DOHH2 (cell line): ENCODE results near the gene TANC1.

Experiments used
- H3F3A ChIP-seq: fragments of 200-600 bp; sonication (generic), shearing (Covaris generic); 2 replicates; pipeline ENCODE4 v1.6.0; 2016; ENCODE audit warnings: antibody characterized with exemption, mild to moderate bottlenecking; ENCODE audit not compliant: control insufficient read depth, insufficient read depth
- H3K27ac ChIP-seq: fragments of 200-600 bp; sonication (generic); 2 replicates; pipeline ENCODE4 v1.5.1; 2014; ENCODE audit warnings: low read depth, mild to moderate bottlenecking, low read length, moderate library complexity
- H3K27me3 ChIP-seq: fragments of 200-600 bp; sonication (generic); 2 replicates; pipeline ENCODE4 v1.6.1; 2014; ENCODE audit warnings: mild to moderate bottlenecking, low read length, mixed read lengths; ENCODE audit not compliant: control insufficient read depth
- H3K36me3 ChIP-seq: fragments of 200-600 bp; sonication (generic); 2 replicates; pipeline ENCODE4 v1.6.1; 2014; ENCODE audit warnings: mild to moderate bottlenecking, low read length, moderate library complexity, mixed read lengths; ENCODE audit not compliant: control insufficient read depth
- H3K4me1 ChIP-seq: fragments of 200-600 bp; sonication (generic); 2 replicates; pipeline ENCODE4 v1.6.1; 2014; ENCODE audit warnings: mild to moderate bottlenecking, low read length, mixed read lengths; ENCODE audit not compliant: control insufficient read depth
- H3K4me2 ChIP-seq: fragments of 200-600 bp; sonication (generic); 2 replicates; pipeline ENCODE4 v1.6.0; 2014; ENCODE audit warnings: mild to moderate bottlenecking, low read length, moderate library complexity
- H3K4me3 ChIP-seq: fragments of 200-600 bp; sonication (generic); 2 replicates; pipeline ENCODE4 v1.5.1; 2014; ENCODE audit warnings: mild to moderate bottlenecking, low read length, mixed read lengths
- H3K79me2 ChIP-seq: fragments of 200-600 bp; sonication (generic); 2 replicates; pipeline ENCODE4 v1.6.1; 2014; ENCODE audit warnings: mild to moderate bottlenecking, low read length, mixed read lengths; ENCODE audit not compliant: control insufficient read depth
- H3K9me2 ChIP-seq: fragments of 200-600 bp; sonication (generic); replicated peaks from 2 replicates; pipeline ENCODE4 v1.6.1; 2014; ENCODE audit warnings: mild to moderate bottlenecking, low read length, mixed read lengths; ENCODE audit not compliant: control insufficient read depth
- H3K9me3 ChIP-seq: fragments of 200-600 bp; sonication (generic); 2 replicates; pipeline ENCODE4 v1.6.1; 2014; ENCODE audit warnings: antibody characterized with exemption, low read length, mixed read lengths; ENCODE audit not compliant: control insufficient read depth, insufficient read depth
- H4K20me1 ChIP-seq: fragments of 200-600 bp; sonication (generic); 2 replicates; pipeline ENCODE4 v1.6.0; 2014; ENCODE audit warnings: low read depth, mild to moderate bottlenecking, antibody characterized with exemption, low read length, moderate library complexity; ENCODE audit not compliant: control insufficient read depth, insufficient read depth
- CTCF ChIP-seq: fragments of 200-600 bp; sonication (generic); IDR thresholded peaks from one replicate; pipeline ENCODE4 v1.5.1; 2014; ENCODE audit warnings: antibody characterized with exemption, mild to moderate bottlenecking, low read depth, low read length; ENCODE audit not compliant: poor library complexity, severe bottlenecking
- EZH2phosphoT487 ChIP-seq: fragments of 200-600 bp; sonication (generic); IDR thresholded peaks from 2 replicates; pipeline ENCODE4 v1.6.1; 2017; ENCODE audit warnings: borderline replicate concordance, mild to moderate bottlenecking, antibody characterized with exemption, low read length, moderate library complexity, mixed read lengths

TANC1 gene

GRCh38 chr2:159030674-159031380 lies 62.4 kb downstream of the TANC1 start:
- no peak overlapping the region for H3K27ac ChIP-seq
- H3K4me1 ChIP-seq = no peaks in the 10 kb centered on the region
- H3K27me3 ChIP-seq = no peaks in the 10 kb centered on the region; the same call in 1 of the 2 replicates
- no peaks in the 10 kb centered on the region for H3K9me2 ChIP-seq
- no peaks in the 10 kb centered on the region for H3F3A ChIP-seq
- no peaks in the 10 kb centered on the region for H3K9me3 ChIP-seq
- TF ChIP-seq EZH2phosphoT487 (no peak), CTCF (no peak)
- no peak overlapping the region for H3K4me3 ChIP-seq
- H3K4me2 ChIP-seq = no peak overlapping the region
- no peaks in the 10 kb centered on the region for H4K20me1 ChIP-seq
- H3K79me2 ChIP-seq = no peaks in the 10 kb centered on the region
- H3K36me3 ChIP-seq = no peaks in the 10 kb centered on the region

GRCh38 chr2:159032146-159032545 lies 63.7 kb downstream of the TANC1 start:
- Histone ChIP-seq H3K36me3 (no peaks in the 10 kb centered on the region), H3K4me2 (no peak overlapping the region), H3F3A (no peaks in the 10 kb centered on the region), H3K9me2 (no peaks in the 10 kb centered on the region), H3K4me3 (no peak overlapping the region), H4K20me1 (no peaks in the 10 kb centered on the region), H3K9me3 (no peaks in the 10 kb centered on the region), H3K27ac (no peak overlapping the region), H3K79me2 (no peaks in the 10 kb centered on the region), H3K4me1 (no peaks in the 10 kb centered on the region), H3K27me3 (no peaks in the 10 kb centered on the region; the same call in 1 of the 2 replicates)
- TF ChIP-seq CTCF = no peak
- no peak for TF ChIP-seq EZH2phosphoT487

- Histone ChIP-seq H3K79me2 (no peaks in the 10 kb centered on the region), H4K20me1 (no peaks in the 10 kb centered on the region), H3K27ac (no peak overlapping the region), H3K4me2 (no peak overlapping the region), H3K36me3 (no peaks in the 10 kb centered on the region), H3K9me3 (no peaks in the 10 kb centered on the region), H3F3A (no peaks in the 10 kb centered on the region), H3K27me3 (no peaks in the 10 kb centered on the region; the same call in 1 of the 2 replicates), H3K4me3 (no peak overlapping the region), H3K4me1 (no peaks in the 10 kb centered on the region), H3K9me2 (no peaks in the 10 kb centered on the region)
- TF ChIP-seq CTCF (no peak), EZH2phosphoT487 (no peak)
These were observed 64.1 kb downstream of the TANC1 start for GRCh38 chr2:159032580-159032979.
